GM13976 (cell line): ENCODE measurements around the gene UBE2O.

Experiments used
- DNase-seq: peaks from one replicate; pipeline ENCODE4 v3.0.0; 2012; ENCODE audit warnings: low spot score
- in situ Hi-C: fragments of 300-500 bp; cut with MboI; formaldehyde crosslinking; loops from one replicate; pipeline ENCODE4 v1.12.0; 2022; ENCODE audit warnings: low sequenced_read_pairs, mixed read lengths, inconsistent platforms; ENCODE audit not compliant: unreplicated experiment
- TF ChIP-seq, protein P1 (sequence below): IDR thresholded peaks from 2 replicates; pipeline ENCODE4 v1.5.1; 2012; ENCODE audit warnings: borderline replicate concordance, mild to moderate bottlenecking; ENCODE audit not compliant: insufficient read depth; ENCODE audit errors: extremely low read depth, missing control alignments, control extremely low read depth

Gene UBE2O

DNA sequence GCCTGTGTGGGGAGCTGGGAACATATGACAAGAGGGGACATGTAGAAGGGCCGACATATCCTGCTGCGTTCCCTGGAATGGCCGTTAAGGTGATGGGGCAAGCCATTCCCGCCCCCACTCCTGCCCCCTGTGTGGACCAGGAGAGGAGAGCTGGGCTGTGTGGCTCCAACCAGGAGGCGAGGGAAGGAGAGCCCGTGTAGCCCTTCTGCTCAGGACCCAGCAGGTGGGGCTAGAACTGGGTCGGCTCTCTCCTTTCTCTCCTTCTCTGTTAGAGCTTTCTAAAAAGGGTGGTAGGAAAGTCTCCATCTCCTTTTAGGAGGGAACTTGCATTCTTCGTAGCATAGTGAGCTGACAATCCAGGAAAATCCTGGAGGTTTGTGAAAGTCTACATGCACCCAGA lies 55.8 kb downstream of the UBE2O start:
- in situ Hi-C loops = loop anchor here (10.0 kb wide), 1 partner anchor 282 kb away; no protein-coding TSS in a partner anchor
- no peak for DNase-seq
- TF ChIP-seq, protein P1, sequence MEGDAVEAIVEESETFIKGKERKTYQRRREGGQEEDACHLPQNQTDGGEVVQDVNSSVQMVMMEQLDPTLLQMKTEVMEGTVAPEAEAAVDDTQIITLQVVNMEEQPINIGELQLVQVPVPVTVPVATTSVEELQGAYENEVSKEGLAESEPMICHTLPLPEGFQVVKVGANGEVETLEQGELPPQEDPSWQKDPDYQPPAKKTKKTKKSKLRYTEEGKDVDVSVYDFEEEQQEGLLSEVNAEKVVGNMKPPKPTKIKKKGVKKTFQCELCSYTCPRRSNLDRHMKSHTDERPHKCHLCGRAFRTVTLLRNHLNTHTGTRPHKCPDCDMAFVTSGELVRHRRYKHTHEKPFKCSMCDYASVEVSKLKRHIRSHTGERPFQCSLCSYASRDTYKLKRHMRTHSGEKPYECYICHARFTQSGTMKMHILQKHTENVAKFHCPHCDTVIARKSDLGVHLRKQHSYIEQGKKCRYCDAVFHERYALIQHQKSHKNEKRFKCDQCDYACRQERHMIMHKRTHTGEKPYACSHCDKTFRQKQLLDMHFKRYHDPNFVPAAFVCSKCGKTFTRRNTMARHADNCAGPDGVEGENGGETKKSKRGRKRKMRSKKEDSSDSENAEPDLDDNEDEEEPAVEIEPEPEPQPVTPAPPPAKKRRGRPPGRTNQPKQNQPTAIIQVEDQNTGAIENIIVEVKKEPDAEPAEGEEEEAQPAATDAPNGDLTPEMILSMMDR = no peak

DNA sequence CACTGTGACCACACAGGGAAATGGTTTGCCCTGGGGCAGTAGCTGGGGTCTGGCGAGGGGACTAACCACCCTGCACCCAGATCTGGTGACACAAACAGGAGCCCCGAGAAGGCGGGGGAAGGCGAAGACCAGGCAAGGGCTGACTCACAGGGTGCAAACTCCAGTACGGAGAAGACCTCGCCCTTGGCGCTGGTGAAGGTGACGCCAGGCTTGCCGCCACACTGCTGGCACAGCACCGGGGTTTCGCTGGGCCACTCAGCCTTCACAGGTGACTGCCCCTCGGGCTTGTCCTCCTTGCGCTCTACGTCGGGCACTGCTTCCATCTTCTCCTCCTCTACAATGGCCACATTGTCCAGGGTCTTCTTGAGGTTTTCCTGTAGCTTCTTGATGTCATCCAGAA lies 57.0 kb downstream of the UBE2O start:
- TF ChIP-seq, protein P1 = no peak
- no peak for DNase-seq
- in situ Hi-C loops = loop anchor here (10.0 kb wide), 1 partner anchor 281 kb away; no protein-coding TSS in a partner anchor

DNA sequence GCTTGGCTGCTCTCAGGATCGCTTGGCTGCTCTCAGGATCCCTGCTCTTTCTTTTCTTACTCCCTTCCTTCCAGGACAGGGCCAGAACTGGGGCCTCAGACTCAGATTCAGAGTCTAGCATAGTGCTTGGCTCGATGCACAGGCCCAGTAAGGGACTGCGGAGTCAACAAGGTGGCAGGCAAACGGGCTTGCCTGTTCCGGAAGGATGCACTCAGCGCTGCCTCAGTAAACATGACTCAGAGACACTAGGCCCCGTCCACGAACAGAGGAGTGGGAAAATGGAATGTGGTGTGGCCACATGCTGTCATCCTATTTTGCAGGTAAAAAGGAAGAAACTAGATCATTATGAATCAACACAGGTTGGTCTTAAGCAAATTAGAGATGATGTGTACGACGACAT lies 58.8 kb downstream of the UBE2O start:
- no peak for DNase-seq
- in situ Hi-C loops = loop anchor here (10.0 kb wide), 1 partner anchor 279 kb away; no protein-coding TSS in a partner anchor
- TF ChIP-seq, protein P1 = no peak

- in situ Hi-C loops = loop anchor here (10.0 kb wide), 1 partner anchor 276 kb away; no protein-coding TSS in a partner anchor
Measured at GRCh38 chr17:76391200-76391715, 61.7 kb downstream of the UBE2O start.

GRCh38 chr17:76390003-76390421 lies 62.9 kb downstream of the UBE2O start:
- TF ChIP-seq, protein P1 = no peak
- in situ Hi-C loops = loop anchor here (10.0 kb wide), 1 partner anchor 275 kb away; no protein-coding TSS in a partner anchor
- DNase-seq = no peak

More at GRCh38 chr17:76391200-76391715, 61.7 kb downstream of the UBE2O start:
- DNase-seq = no peak
- TF ChIP-seq, protein P1 = no peak

DNA sequence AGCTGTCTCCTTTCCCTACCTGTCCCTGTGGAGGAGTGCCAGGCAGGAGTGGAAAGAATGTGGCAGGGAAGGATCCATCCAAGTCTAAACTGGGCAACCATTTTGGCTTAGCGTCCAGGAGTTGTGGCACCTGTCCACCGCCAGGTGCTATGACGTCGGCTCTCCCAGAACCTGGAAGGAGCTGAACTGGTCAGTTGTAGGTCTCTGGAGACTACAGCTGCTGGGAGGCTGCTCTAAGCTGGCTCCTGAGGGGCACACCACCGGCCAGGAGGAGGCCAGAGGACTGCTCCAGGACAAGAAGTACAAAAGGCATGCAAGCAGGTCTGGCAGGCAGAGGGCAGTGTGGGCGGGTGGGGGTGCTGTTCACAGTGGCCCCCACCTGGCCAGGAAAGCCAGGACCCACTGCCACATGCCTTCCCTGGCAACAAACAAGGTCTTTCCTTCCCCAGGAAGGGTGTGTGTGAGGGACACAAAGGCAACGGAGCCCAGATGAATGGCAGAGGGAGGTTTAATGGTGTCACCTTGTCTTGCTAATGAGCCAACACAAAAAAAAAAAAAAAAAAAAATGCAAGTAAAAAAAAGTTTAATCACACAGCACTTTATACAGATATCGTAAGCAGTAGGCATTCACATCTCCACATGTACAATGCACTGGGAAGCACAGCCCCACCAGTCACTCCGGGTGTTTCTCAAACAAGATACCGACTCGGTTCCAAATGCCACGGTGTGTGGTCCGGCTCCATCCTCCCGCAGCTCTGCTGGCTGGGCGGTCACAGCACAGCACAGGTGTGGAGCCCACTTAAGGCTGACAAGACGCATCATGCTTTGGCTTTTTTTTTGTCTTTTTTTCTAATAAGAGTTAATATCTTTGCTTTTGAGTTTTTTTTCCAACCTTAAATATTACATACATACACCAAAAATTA lies 63.7 kb downstream of the UBE2O start:
- in situ Hi-C loops = no loop called here

More for the DNA sequence above, 63.7 kb downstream of the UBE2O start:
- DNase-seq = no peak
- TF ChIP-seq, protein P1 = no peak
